NCI-H1930 (cell line): ENCODE data around the gene AMZ1.
"Not testable (repeated sequence)": the region's sequence is repeated elsewhere in the genome, so short reads cannot be mapped to it uniquely, and the experiment has no call there.

Source experiments
- DNase-seq, 2 experiments: peaks; one replicate each; lab custom pipeline; 2025; lab: John Stamatoyannopoulos, UW

The AMZ1 gene

DNA sequence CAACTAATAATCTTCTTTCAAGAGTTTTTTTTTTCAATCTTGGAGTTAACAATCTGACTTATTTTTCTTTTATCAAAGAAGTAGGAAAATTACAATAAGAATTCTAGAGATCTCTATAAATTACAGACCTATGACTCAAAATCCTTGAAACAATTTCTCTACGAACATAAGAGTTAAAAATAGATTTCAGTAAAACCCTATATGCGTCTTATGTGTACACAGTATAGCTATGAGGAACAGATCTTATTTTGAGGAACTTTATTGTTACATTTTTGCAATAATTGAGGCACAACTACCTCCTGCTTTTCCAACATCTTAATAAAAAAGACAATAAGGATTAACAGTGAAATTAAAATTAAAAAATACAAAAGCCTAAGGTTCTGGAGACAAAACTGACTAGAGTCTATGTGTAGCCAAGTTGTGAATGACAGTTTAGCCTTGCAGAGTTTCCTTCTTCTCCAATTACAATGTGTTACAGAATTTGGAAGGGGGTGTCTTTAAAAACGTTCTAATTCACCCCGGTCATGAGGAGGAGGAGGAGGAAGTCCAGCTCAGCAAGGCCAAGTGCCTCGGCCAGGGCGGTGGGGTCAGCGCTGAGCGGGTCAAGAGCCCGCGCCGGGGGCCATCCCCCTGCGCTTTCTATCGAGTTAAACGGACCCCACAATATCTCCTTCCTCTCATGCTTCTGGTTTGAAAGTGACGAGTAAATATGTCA lies 40.5 kb downstream of the AMZ1 start:
- DNase-seq, result no peak

DNA sequence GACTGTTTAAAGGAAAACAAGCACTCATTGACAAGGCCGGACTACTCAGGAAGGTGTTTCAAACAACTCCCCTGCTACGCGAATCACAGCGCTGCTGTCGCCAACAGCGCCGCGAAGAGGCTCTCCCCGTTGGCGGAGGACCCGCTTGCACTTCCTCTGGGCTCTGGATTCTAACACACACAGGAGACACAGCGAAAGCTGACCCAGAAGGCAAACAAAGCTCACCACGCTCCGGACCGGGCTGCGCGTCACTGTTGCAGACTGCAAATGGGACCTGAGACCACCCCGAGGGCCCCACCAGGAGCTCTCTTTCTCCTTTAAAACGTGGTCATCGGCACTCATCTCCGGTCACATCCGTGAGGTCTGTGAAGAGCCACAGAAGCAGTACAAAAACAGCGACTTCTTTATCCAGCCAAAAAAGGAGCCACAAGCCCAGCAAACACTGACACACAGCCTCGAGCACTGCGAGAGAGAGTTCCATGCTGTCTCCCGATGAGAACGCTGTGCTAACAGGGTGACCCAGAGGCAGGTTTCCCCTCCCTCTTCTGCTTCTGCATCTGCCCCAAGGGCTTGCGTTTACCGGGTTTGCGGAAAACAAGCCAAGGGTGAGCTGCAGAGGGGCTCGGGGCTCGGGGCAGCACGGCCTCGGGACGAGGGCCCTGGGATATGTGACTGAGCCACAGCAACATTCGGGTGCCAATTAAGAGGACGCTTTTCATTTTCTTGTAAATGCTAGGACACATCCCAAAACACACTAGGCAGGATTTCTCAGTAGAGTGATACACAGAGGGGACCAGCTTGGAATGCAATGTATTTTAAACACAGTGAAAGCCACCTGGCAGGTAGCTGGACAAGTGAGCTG lies 41.3 kb downstream of the AMZ1 start:
- no peak for DNase-seq

DNA sequence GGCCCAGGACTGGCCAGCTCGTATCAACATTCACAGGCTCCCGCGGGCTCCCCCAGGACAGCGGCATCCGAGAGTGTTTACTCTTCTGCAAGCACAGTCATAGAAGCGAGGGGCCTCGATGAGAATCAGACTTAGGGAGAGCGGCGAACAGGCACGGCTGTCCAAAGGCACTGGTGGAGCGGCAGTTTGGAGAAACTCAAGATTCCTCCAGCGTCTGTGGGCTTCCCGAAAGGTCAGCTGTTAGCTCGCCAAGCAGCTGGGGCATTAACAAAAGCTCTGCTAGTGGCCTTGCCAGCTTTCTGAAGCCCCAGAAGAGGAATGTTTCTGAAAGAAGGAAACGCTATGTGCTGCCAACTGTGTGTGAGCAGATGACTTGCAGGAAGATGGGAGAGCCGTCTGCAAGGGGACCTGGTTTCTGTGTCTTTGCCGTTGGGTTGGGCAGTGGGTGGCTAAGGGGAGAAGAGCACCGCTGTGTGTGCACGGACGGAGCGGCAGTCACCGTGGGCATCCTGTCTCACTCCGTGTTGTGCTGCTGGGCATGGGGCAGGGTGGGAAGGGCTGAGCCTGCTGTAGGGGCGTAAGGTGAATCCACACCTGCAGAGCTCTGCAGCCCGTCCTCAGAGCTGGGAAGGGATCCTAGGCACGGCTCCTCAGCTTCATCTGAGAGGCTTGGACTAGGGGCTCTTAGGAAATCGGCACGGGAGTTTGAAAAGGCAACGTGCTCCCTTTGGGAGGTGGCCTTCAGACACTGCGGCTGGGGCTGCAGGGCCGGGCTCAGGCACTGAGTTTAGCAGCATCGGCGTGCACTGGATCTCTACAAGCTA lies 42.1 kb downstream of the AMZ1 start:
- DNase-seq, result no peak

DNA sequence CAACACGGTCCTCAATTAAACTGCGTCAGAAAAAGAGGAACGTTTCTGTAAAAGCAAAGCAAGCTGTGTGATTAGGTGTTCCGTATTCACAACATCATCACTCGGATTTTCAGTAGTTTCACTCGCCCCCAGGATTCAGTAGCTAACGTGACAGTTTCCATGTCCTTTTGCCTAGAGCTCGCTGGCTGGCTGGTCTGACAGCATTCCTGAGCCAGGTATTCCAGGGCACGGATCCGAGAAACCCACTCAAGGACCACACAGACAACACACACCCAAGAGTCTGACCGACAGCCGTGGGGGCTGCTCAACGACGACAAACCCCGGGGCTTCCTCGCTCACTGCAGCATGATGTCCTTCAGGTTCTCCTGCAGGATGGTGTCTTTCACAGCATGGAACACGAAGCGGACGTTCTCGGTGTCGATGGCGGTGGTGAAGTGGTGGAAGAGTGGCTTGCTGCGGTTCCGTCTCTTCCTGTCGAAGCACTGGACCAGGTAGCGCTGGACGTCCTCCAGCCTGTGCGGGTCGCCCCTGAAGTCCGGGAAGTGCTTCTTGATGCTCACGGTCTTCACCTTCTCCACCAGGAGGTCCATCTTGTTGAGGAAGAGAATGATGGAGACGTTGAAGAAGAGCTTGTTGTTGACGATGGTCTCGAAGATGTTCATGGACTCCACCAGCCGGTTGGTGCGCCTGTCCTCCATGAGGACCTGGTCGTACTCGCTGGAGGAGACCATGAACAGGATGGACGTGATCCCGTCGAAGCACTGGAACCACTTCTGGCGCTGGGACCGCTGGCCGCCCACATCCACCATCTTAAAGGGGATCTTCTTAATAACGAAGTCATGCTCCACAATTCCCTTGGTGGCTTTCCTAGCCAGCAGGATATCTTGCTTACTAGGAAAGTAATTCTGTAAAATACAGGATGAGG lies 43.1 kb downstream of the AMZ1 start:
- no peak for DNase-seq

DNA sequence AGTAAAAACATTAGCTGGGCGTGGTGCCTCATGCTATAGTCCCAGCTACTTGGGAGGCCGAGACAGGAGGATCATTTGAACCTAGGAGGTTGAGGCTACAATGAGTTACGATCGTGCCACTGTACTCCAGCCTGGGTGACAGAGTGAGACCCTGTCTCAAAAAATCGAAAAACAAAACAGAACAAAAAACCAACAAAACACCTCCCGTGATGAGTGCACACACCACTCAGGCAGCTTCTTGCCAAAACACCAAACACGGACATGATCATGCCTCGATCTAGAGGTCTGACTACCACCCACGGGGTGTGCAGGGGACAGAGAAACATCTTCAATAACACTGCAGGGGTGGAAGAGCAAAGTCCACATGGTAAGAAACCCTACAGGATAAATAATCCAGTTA lies 44.4 kb downstream of the AMZ1 start:
- no peak for DNase-seq

DNA sequence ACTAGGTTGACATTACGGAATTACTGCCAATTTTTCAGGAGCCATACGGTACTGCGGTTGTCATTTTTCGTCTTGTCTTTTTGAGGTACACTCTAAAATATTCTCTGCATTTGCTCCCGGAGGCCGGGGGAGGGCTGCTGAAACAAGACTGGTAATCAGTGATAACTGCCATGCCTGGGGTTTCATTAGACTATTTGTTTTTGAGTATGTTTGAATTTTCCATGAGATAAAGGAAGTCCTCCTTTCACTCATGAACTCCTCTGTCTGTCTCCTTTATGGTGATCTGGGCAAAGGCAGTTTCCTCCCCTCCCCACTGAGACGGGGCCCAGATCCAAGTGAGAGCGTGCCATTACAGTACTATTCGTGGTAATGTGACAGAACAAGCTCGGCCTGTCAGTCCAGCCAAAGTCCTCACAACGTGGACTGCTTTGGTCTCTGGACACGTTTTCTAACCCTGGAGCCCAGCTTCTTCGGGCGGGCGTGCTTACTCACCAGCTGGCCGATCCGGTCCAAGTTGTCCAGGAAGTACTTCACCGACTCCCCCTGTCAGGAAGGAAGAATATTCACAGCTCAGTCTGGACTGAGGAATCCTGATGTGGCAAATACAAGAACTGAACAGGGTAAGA lies 45.1 kb downstream of the AMZ1 start:
- no peak for DNase-seq

DNA sequence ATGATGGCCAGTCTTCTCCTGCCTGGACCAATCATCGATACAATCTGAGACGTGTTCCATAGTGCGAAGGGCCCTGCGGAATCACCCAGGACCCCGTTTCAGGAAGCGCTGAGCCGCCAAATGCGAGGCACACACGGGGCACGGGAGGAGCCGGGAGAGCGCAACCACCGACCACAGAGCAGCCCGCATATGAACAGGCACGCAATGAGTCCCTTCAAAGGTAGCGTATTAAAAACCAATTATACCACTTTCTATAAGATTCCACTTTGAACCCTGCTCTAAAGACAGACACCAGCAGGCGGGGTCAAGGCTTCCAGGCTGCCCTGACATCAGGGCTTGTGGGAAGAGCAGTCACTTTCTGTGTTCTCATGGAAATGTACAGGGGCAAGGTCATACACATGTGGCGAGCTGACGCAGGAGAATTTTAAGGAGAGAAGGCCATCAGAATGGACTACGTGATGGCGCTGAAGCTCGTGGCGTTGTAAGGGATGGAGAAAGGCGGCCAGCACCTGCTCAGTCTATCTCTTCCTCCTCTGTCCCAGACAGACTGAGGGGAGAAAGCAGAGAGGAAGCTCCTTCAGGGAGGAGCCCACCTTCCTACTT lies 46.2 kb downstream of the AMZ1 start:
- no peak for DNase-seq

DNA sequence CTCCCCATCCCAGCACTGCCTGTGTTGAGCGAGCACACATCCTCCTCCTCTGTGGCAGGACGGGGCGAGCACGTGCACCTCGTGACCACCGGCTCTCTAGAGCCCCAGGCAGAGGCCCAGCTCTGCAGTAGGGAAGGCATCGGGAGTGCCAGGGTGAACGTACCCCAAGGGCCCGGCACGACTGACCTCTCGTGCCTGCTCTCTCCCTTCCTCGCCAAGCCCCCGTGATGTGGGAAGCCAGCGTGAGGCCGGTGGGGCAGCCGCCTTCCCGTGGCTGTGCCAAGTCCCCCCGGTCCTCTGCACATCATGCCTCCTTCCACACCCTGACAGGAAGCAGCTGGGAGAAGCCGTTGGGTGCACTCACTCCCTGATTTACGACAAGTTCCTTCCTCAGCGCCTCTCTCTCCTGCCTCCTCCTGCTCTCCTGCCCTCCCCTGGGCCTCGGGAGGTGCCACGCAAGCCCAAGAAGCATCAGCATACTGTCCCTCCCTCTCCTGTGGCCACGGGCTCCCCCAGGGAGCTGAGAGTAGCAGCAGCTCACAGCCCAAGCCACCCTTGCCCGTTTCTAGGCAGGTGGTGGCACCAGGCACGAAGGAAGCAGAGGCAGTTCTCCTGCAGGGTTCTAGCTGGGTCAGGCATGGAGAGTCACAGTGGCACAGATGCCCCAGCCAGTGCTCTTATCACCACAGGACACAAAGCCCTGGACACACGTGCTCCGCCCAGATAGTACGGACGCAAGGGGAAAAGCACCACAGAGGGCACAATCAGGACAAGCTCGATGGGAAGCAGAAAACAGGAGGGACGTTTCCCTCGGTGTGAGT lies 47.0 kb downstream of the AMZ1 start:
- no peak for DNase-seq

DNA sequence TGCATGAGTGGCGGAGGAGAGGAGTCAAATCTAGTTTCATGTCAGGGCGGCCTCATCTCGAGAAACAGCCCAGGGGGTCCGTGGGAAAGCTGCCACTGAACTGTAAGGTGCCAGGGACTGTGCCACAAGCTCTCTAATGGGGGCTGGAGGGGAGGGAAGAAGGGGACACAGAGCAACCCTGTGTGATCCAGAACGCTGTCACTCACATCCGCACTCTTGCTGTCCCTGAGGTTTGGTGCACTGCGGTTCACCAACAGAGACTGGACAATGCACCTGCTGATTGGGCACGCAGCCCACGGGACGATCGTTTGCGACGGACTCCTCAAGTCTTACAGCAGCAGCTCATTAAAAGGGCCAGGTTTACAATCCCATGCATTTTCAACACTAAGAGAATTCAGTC lies 47.7 kb downstream of the AMZ1 start:
- no peak for DNase-seq

DNA sequence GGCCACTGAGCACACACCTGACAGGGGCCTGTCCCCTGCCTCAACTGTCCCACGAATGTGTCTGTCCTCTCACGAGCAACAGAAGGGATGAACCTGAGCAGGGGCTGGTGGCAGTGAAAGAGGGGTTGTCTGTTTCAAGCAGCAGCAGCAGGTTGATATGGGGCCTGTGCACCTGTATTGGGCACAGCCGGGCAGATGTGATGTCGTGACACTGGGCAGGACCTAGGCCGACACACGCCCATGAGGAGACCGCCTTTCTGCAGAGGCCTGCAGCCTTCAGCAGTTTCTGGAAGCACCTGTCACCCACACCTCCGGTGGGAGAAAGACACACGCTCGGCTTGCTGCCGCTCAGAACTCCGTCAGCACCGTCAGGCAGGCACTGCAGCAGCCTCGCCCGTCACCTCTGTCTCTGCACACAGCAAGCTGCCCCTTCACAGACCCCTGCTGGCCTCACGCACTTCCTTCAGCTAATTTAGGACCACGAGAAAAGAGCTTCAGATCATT lies 48.5 kb downstream of the AMZ1 start:
- DNase-seq, result no peak

DNA sequence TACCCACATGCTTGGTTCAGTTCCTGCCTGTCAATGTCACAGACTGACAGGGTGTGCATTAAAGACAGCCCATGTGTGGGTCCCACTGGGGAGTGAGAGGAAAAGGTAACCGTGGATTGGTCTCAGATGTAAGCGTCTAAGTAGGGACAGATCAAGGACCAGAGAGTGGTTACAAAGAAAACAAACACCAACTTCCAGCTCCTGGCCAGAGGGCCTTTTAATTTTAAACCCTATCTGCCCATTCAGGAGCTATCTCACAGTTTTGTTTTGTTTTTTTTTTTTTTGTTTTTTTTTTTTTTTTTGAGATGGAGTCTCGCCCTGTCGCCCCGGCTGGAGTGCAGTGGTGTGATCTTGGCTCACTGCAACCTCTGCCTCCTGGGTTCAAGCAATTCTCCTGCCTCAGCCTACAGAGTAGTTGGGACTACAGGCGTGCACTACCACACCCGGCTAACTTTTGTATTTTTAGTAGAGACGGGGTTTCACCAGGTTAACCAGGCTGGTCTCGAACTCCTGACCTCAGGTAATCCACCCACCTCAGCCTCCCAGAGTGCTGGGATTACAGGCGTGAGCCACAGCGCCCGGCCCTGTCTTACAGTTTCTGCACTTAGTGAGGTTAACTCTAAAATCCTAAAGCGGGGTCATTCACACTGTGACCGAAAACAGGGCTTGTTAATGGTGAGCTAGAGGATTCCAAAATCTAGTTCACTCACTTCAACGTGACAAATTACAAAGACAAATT lies 49.2 kb downstream of the AMZ1 start:
- not testable (repeated sequence) for DNase-seq

DNA sequence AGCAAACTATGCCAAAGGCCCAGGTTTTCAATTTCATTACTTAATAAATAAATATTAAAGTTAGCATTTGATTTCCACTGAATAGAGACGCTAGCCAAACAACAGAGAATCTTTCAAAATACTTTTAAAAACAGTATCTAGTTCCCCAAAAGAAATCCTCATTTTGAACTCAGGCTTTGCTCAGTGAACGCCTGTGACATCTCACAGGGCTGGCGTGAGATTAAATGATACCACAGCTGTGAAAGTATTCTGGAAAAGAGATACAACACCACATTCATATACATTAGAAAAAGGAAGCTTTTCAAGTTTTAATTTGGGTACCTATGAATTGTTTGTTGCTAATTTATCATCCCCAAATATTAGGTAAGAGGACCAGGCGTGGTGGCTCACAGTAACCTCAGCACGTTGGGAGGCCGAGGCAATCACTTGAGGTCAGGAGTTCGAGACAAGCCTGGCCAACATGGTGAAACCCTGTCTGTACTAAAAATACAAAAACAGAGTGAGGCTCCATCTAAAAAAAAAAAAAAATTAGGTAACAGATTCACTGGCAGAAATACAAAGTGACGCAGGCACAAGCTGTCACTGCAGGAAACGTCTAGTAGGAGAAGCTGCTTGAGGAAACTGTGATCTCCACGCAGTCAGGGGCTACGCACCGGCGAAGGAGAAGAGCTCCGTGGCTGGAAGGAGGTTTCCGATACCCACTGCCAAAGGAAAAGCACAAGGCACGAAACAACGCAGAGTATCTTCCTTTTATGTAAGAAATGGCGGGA lies 50.0 kb downstream of the AMZ1 start:
- no peak for DNase-seq

DNA sequence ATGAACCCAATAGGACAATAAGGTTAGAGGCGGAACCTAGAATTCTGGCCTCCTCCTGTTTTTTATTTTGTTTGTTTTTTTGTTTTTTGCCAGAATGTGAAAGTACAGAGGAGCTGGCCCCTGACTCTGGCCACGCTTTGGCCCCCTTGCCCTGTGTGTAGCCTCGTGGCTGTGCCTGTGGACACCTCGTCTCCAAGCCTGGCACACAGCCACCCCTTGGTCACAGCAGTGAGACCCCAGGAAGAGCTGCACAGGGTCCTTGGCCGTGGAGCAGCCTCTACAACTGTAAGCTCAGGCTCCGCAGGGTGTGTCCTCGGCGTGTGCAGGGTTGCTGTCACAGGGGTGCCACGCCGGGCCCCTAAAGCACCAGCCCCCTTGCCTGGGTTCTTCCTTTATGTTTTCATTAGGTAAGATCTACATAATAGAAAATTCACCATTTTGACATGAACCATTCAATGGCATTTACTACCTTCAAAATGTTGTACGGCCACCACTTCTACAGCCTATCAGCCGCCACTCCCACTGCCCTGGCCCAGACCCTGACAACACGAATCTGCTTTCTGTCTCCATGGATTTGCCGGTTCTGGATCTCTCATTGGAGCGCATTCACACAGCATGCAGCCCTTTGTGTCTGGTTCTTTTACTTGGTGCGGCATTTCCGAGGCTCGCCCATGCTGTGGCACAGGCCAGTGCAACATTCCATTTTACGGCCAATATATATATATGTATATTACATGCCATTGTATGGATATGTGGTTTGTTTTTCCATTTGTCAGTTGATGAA lies 51.0 kb downstream of the AMZ1 start:
- DNase-seq, result no peak

DNA sequence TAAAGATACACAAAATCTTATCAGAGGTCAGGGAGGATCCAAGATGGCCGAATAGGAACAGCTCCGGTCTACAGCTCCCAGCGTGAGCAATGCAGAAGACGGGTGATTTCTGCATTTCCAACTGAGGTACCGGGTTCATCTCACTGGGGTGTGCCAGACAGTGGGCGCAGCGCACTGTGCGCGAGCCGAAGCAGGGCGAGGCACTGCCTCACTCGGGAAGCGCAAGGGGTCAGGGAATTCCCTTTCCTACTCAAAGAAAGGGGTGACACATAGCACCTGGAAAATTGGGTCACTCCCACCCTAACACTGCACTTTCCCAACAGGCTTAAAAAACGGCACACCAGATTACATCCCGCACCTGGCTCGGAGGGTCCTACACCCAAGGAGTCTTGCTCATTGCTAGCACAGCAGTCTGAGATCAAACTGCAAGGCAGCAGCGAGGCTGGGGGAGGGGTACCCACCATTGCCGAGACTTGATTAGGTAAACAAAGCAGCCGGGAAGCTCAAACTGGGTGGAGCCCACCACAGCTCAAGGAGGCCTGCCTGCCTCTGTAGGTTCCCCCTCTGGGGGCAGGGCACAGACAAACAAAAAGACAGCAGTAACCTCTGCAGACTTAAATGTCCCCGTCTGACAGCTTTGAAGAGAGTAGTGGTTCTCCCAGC lies 55.7 kb downstream of the AMZ1 start:
- DNase-seq, result not testable (repeated sequence)

DNA sequence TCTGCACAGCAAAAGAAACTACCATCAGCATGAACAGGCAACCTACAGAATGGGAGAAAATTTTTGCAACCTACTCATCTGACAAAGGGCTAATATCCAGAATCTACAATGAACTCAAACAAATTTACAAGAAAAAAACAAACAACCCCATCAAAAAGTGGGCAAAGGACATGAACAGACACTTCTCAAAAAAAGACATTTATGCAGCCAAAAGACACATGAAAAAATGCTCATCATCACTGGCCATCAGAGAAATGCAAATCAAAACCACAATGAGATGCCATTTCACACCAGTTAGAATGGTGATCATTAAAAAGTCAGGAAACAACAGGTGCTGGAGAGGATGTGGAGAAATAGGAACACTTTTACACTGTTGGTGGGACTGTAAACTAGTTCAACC lies 60.7 kb downstream of the AMZ1 start:
- not testable (repeated sequence) for DNase-seq

DNA sequence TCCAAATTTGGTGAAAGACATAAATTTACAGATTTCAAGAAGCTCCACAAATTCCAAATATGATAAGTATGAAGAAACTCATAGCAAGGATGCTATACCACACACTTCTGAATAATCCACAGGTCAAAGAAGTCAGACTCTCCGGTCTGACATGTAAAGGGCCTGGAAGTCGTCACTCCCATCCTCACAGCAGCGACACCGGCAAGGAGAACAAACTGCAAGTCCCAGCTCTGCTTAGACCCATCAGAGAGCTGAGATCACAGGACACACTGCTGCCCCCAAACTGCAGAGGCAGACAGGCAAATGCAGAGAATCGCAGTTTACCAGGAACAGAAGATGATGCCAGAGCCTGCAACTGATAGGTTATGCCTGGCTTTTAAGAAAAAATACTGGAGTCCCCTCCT lies 62.0 kb downstream of the AMZ1 start:
- DNase-seq, result no peak

DNA sequence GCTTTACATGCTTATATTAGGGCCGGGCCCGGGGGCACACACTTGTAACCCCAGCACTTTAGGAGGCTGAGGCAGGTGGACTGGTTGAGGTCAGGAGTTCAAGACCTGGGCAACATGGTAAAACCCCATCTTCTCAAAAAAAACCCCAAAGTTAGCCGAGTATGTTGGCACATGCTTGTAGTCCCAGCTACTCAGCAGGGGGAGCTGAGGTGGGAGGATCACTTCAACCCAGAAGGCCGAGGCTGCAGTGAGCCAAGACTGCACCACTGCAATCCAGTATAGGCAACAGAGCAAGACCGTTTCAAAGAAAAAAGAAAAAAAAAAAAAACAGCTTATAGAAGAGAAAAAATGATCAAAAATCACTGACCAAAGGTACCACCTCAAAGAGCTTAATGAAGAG lies 63.1 kb downstream of the AMZ1 start:
- DNase-seq, result no peak
